M059J (cell line): ENCODE results near the gene PATZ1. TPM values are rescaled to one million over a fixed set of nuclear protein-coding genes. Genes with fewer than 3 reads are reported as not detected.
"Not testable (repeated sequence)": the region's sequence is repeated elsewhere in the genome, so short reads cannot be mapped to it uniquely, and the experiment has no call there.

Experiments
- DNase-seq: peaks from one replicate; pipeline ENCODE4 v3.0.0-alpha.2; 2012; ENCODE audit warnings: low read depth
- total RNA-seq: library from RNA; depleted of rRNA; stranded (reverse); fragments of >200 nt; shearing (Covaris generic); gene quantifications from 2 replicates; pipeline ENCODE4 v1.2.3, GENCODE V29; 2014; rRNA removed

PATZ1 gene
- 8.3 and 10.7 TPM in 2 replicates for total RNA-seq

- peak; percentile 76 for DNase-seq
These were observed at the start of gene PATZ1 for GRCh38 chr22:31346255-31346732. Gene PATZ1 (minus strand): TSS chr22:31346346. CDS start chr22:31345602, 744 bp downstream.

GRCh38 chr22:31394326-31394725 is 48.2 kb upstream of the PATZ1 start:
- DNase-seq = no peak

- no peak for DNase-seq
These were observed 47.7 kb upstream of the PATZ1 start for GRCh38 chr22:31393893-31394292.

GRCh38 chr22:31378651-31379050 is 32.5 kb upstream of the PATZ1 start:
- DNase-seq = not testable (repeated sequence)

- DNase-seq = no peak
These were observed 32.0 kb upstream of the PATZ1 start for GRCh38 chr22:31378123-31378522.

GRCh38 chr22:31377612-31378011 is 31.5 kb upstream of the PATZ1 start:
- no peak for DNase-seq

GRCh38 chr22:31367426-31367825 is 21.3 kb upstream of the PATZ1 start:
- no peak for DNase-seq

GRCh38 chr22:31363885-31364465 is 17.8 kb upstream of the PATZ1 start:
- no peak for DNase-seq

GRCh38 chr22:31361743-31362142 is 15.6 kb upstream of the PATZ1 start:
- no peak for DNase-seq

- DNase-seq = no peak
These were observed 13.9 kb upstream of the PATZ1 start for GRCh38 chr22:31360029-31360428.

- peak; percentile 8 for DNase-seq
These were observed 8.4 kb upstream of the PATZ1 start for GRCh38 chr22:31354515-31354914.

GRCh38 chr22:31350410-31350863 is 4.3 kb upstream of the PATZ1 start:
- DNase-seq = peak; percentile 59

GRCh38 chr22:31349960-31350359 is 3.8 kb upstream of the PATZ1 start:
- no peak for DNase-seq

- no peak for DNase-seq
These were observed 2.6 kb upstream of the PATZ1 start for GRCh38 chr22:31348766-31349165.

GRCh38 chr22:31348009-31348337 is 1.8 kb upstream of the PATZ1 start:
- not testable (repeated sequence) for DNase-seq

GRCh38 chr22:31347251-31348008 is 1.3 kb upstream of the PATZ1 start:
- peak; percentile 60 for DNase-seq

GRCh38 chr22:31346733-31347250 is 646 bp upstream of the PATZ1 start:
- DNase-seq = peak; percentile 53

GRCh38 chr22:31345331-31346254 is 553 bp downstream of the PATZ1 start:
- peak; percentile 67 for DNase-seq

- no peak for DNase-seq
These were observed 1.4 kb downstream of the PATZ1 start for GRCh38 chr22:31344578-31345330.

GRCh38 chr22:31344256-31344577 is 1.9 kb downstream of the PATZ1 start:
- DNase-seq = no peak
